Right hindlimb (tissue), 1 donor: ENCODE results near the gene LYSMD3.

ENCODE experiments used
- DNase-seq: peaks from one replicate; pipeline ENCODE4 v3.0.0-alpha.2; 2018

LYSMD3 gene

DNA sequence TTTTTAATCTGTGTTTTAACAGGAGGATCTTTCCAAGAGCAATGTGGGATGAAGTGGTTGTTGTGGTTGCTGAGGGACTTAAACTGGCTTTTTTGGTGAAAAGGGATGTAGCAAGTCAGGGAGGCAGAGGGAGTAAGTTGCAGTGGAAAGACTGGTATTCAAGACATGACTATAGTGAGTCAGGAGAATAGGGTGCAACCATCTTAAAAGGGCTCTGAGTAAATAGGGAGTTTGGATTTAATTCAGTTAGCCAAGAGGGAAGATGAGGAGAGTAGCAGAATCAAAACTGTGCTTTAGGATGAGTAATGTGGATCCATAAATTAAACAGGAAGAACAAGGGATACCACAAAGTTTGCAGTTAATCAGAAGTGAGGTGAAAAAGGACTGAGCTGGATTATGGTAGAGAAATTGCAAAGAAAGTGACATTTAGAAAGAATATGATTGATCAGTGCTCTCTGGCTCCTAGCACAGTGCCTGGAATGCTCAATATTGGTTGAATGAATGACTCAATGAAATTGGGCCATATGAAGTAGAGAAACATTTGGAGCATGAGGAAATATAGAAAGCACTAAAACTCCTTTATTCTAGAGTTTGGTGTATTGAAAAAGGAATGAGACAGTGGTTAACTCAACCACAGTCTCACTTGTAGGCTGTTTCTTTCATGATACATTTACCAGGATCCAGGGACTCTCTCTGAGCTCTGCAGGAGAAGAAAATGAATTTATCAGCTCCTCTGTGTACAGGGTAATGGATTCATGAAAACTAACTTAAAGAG is 49.6 kb downstream of the LYSMD3 start:
- no peak for DNase-seq

DNA sequence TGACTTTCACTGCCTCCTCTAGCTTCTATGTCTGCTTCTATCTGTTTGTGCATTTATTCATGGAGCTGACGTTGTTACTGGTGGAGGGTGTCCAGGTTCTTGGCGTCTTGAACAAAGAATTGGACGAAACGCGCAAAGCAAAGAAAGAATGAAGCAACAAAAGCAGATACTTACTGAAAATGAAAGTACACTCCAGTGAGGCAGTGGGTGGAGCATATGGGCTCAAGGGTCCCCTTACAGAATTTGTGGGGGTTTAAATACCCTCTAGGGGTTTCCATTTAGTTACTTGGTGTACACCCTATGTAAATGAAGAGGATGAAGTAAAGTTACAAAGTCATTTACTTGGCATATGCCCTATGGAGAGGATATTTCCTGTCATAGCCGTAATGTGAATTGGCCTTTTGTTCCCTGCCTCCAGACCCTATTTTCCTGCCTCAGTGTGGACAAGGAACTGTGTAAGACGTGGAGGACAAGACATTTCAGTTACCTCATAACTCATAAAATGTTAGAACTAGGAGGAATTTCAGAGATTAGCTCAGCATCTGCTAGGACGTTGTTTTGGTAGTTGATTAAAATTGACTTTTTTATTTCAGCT is 51.7 kb downstream of the LYSMD3 start:
- no peak for DNase-seq

DNA sequence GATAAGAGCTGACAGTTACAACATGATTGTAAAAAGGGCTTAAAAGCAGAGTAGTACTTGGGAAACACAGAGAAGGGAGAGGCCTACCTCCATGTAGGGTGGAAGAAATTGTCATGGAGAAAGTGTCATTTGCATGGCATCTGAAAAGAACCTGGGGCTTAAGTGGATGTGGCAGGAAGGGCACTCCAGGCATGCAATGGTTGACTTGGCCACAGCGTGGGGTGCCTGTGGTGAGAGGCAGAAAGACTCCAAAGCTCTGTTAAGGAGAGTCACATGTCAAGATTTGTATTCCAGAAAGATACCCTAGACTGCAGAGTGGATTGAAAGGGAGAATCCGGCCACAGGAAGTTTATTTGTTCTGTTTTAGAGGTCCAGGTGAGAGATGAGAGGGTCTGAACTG is 52.3 kb downstream of the LYSMD3 start:
- DNase-seq: no peak

DNA sequence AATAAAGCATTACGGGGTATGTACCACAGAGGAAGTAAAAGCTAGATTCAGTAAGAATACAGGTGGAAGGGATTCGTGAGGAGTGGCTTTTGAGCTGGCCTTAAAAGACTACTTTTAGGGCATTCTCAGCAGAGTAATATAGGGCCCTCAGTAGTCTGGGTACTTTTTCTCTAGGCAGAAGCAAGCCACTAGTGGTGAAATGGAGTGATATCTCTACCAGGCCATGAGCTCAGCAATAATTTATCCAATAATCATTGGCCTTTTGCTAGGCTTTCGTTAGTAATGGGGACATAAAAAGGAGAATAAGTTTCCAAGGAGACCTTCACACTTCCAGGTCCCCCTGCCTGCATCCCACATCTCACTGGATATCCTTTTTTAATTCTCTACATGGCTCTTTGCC is 53.0 kb downstream of the LYSMD3 start:
- DNase-seq: no peak

DNA sequence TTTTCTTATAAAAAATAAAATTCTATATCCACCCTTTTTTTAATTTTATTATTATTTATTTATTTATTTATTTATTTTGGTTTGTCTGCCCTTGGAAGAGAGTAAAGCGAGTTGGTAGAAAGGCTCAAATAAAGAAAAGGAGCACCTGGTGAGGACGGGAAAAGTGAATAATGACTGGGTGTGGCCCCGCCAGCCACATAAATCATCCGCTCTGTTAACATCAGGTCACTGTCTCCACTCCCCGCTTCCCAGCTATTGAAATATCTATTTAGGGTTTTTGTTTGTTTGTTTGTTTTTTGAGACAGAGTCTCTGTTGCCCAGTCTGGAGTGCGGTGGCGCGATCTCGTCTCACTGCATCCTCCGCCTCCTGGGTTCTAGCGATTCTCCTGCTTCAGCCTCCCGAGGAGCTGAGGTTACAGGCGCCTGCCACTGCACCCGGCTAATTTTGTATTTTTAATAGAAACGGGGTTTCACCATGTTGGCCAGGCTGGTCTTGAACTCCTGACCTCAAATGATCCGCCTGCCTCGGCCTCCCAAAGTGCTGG is 53.9 kb downstream of the LYSMD3 start:
- DNase-seq: no peak

DNA sequence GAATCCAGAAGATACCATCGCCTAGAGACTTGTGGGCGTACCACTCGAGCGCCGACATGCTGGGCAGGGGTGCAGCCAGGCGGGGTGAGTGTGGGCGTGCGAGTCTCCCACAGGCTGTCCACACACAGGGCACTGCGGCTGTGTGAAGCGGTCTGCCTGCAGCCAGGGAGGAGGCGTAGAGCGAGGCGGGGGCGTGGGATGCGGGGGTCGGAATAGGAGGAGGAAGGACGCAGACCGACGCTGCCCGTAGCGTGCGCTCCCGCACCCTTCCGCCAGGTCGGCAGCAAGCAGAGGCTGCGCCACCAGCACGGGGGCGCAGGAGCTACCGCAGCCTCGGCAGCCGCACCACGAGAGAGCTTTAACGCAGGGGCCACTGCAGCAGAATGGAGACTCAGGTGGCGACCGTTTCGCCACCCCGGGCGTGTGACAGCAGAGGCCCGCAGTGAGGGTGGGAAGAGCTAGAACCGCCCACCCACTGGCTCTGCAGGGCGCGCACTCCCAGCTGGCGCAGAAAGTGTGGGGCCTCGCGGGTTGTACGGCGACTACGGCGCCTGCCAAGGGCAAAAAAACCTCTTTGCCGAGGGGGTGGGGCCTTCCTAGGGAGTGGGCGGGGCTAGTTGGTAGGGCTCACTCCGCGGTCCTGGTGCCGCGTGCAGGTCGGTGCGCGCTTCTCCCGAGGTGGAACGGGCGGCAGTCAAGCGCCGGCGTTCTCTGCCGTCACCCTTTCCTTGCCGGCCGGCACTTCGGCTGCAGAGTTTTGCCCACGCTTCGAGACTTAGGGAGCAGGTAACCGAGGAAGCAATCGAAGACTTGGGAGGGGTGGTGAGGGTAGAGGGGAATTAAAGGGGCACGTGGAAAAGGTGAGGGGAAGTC is 54.9 kb downstream of the LYSMD3 start, which contains the start of the genes MBLAC2 and POLR3G:
MBLAC2 (minus strand) TSS at position 537 of the 873 bp plus-strand sequence; CDS start at position 58, 479 bp downstream.
POLR3G (plus strand) TSS at position 630 of the 873 bp plus-strand sequence. CDS start 10,704 bp downstream, outside the sequence.
- DNase-seq: peak; percentile 95

DNA sequence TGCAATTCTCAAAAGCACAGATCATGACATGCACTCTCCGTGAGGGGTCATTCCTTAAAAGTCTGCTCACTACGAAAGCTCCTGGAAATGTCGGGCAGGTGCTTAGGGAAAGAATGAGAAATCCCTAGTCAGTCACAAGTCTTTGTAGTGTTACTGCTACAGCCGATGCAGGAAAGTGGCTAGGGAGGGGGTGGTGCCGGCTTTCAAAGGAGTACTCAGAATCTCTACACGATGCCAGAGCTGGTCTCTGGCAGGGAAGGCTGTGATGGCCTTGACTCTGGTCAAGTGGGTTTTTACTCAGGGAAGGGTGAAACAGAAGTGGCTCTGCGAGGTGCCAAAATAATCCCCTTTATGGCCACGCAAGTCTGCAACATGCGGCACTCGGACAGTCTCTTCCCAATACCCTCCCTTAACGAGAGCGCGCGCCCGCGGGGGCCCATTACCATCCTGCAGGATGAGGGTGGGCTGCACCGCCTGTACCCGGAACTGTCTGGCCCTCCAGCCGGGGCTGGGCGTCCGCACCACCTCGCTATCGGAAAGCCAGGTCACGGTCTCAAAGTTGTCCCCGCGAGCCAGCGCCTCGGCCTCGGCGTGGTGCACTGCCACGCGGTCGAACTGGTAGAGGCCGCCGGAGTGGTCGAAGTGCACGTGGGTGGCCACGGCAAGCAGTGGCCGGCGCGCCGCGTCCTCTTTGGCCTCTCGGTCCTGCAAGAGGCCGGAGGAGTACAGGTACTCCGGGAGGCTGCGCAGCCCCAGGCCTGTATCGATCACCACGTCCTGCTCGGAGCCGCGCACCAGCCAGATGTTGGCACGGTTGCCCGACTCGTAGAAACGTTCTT is 55.8 kb downstream of the LYSMD3 start:
- DNase-seq: no peak

DNA sequence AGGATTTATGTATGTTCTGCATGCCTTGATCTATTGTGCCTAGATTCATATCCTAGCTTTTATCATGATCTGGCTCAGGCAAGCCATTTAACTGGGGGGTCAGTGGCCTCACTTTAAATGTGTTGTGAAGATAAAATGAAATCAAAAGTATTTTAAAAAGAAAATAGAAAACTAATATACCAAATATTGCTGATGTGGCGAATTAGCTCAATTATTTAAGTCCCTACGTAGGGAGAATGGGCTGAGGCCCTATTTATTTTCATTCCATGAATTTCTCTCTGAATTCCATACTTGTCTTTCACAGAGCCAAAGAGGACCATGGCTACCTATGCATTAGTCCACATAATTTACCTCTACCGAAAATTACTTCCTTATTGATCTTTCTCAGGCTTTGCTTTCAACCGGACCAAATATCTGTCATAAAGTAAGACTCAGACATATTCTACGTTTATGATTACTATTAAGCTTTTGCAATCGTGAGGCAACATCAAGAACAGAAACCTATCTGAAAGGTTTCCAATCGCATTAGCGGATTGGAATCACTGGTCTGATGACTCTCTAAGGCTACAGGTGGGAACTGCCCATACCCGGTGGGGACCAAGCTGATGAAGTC is 56.5 kb downstream of the LYSMD3 start:
- DNase-seq: no peak
